CD14-positive monocyte (primary cell): ENCODE data around the gene SERPINA12. TPM values are rescaled to one million over a fixed set of nuclear protein-coding genes. Genes with fewer than 3 reads are reported as not detected.

ENCODE experiments used
- DNase-seq, 3 donors: peaks; one replicate each; pipeline ENCODE4 v3.0.0-alpha.2; 2011 to 2022
- H2AFZ ChIP-seq: 2 replicates; pipeline ENCODE4 v1.6.0; 2012; ENCODE audit warnings: mild to moderate bottlenecking, low read depth, low read length, inconsistent platforms; ENCODE audit not compliant: insufficient read depth, poor library complexity, severe bottlenecking
- H3K27ac ChIP-seq, 2 donors: 1 replicate in 1 of 2; 2 replicates in 1 of 2; pipeline ENCODE4 v1.5.1; 2012 to 2013; ENCODE audit warnings: low read length in 2 of 2, control low read depth in 1 of 2, inconsistent platforms in 1 of 2, low read depth in 1 of 2, mild to moderate bottlenecking in 1 of 2
- H3K27me3 ChIP-seq, 2 donors: one replicate each; pipeline versions ENCODE4 v1.6.0 to v1.6.1; 2011 to 2013; ENCODE audit warnings: low read length in 2 of 2; ENCODE audit not compliant: control insufficient read depth in 2 of 2, insufficient read depth in 2 of 2
- H3K36me3 ChIP-seq, 2 donors: replicated peaks in 1 of 2; 1 replicate in 1 of 2; 2 replicates in 1 of 2; pipeline versions ENCODE4 v1.5.1 to v1.6.1; 2012 to 2013; ENCODE audit warnings: low read length in 2 of 2, control low read depth in 1 of 2, inconsistent platforms in 1 of 2, mild to moderate bottlenecking in 1 of 2; ENCODE audit not compliant: insufficient read depth in 2 of 2, control insufficient read depth in 1 of 2
- H3K4me1 ChIP-seq, 2 donors: 1 replicate in 1 of 2; 2 replicates in 1 of 2; pipeline versions ENCODE4 v1.5.1 to v1.6.1; 2012 to 2013; ENCODE audit warnings: low read length in 2 of 2, control low read depth in 1 of 2, inconsistent platforms in 1 of 2, mild to moderate bottlenecking in 1 of 2, moderate library complexity in 1 of 2; ENCODE audit not compliant: insufficient read depth in 2 of 2, control insufficient read depth in 1 of 2
- H3K4me2 ChIP-seq: replicated peaks from 2 replicates; pipeline ENCODE3; 2012; ENCODE audit warnings: low read length, moderate library complexity, mild to moderate bottlenecking; ENCODE audit not compliant: poor library complexity, severe bottlenecking; ENCODE audit errors: extremely low read depth
- H3K4me3 ChIP-seq, 3 experiments: fragments of 200-600 bp in 1 of 3; sonication (generic) in 1 of 3; replicated peaks in 1 of 3; 1 replicate in 2 of 3; 2 replicates in 1 of 3; pipeline ENCODE4 v1.5.1; 2011 to 2013; ENCODE audit warnings: low read length in 3 of 3, mild to moderate bottlenecking in 3 of 3, control low read depth in 2 of 3, low read depth in 2 of 3, inconsistent platforms in 1 of 3, moderate library complexity in 1 of 3
- H3K79me2 ChIP-seq: 2 replicates; pipeline ENCODE4 v1.6.0; 2012; ENCODE audit warnings: mild to moderate bottlenecking, control low read depth, inconsistent platforms, low read length, moderate library complexity; ENCODE audit not compliant: insufficient read depth
- H3K9ac ChIP-seq: 2 replicates; pipeline ENCODE4 v1.6.0; 2017; ENCODE audit warnings: low read length, mild to moderate bottlenecking; ENCODE audit not compliant: insufficient read depth, poor library complexity, severe bottlenecking
- H3K9me3 ChIP-seq, 2 donors: replicated peaks in 1 of 2; 1 replicate in 1 of 2; 2 replicates in 1 of 2; pipeline versions ENCODE4 v1.5.1 to v1.6.1; 2012 to 2013; ENCODE audit warnings: low read length in 2 of 2, control low read depth in 1 of 2; ENCODE audit not compliant: control insufficient read depth in 1 of 2, insufficient read depth in 1 of 2
- H4K20me1 ChIP-seq: 2 replicates; pipeline ENCODE4 v1.6.0; 2012; ENCODE audit warnings: mild to moderate bottlenecking, low read length, control low read depth, moderate library complexity; ENCODE audit not compliant: insufficient read depth
- H3K27ac Mint-ChIP-seq, 7 donors: one replicate each; pipeline ENCODE4 v1.8.0; 2020; ENCODE audit warnings: mild to moderate bottlenecking in 7 of 7, mixed read lengths in 7 of 7, moderate library complexity in 6 of 7, inconsistent platforms in 2 of 7
- H3K27me3 Mint-ChIP-seq, 3 donors: one replicate each; pipeline ENCODE4 v1.8.0; 2021 to 2022; ENCODE audit warnings: low read depth in 3 of 3, mild to moderate bottlenecking in 3 of 3, mixed read lengths in 3 of 3, moderate library complexity in 3 of 3, inconsistent platforms in 1 of 3
- H3K36me3 Mint-ChIP-seq, 2 donors: one replicate each; pipeline ENCODE4 v1.8.0; 2020; ENCODE audit warnings: mixed read lengths in 2 of 2, inconsistent platforms in 1 of 2, mild to moderate bottlenecking in 1 of 2
- H3K4me1 Mint-ChIP-seq: one replicate; pipeline ENCODE4 v1.8.0; 2020; ENCODE audit warnings: mild to moderate bottlenecking, mixed read lengths
- H3K4me3 Mint-ChIP-seq, 2 donors: one replicate each; pipeline ENCODE4 v1.8.0; 2020; ENCODE audit warnings: mild to moderate bottlenecking in 2 of 2, mixed read lengths in 2 of 2, moderate library complexity in 1 of 2
- H3K9me3 Mint-ChIP-seq, 7 donors: one replicate each; pipeline ENCODE4 v1.8.0; 2020 to 2022; ENCODE audit warnings: mixed read lengths in 7 of 7, mild to moderate bottlenecking in 6 of 7, moderate library complexity in 6 of 7, inconsistent platforms in 2 of 7
- WGBS: methylation state at CpG from one replicate; pipeline ENCODE4 v1.1.5; 2013; ENCODE audit warnings: missing lambda C conversion rate; ENCODE audit not compliant: insufficient coverage; 5-methylcytosine and 5-hydroxymethylcytosine counted together
- intact Hi-C, 2 donors: fragments of 100-400 bp; cut with micrococcal nuclease; formaldehyde crosslinking; loops; one replicate each; pipeline versions ENCODE4 v1.15.0 to v1.15.1; 2023
- polyA plus RNA-seq, 3 donors: library from polyadenylated mRNA; depleted of rRNA in 1 of 3; unstranded in 2 of 3; stranded (reverse) in 1 of 3; fragments of 300-500 nt in 2 of 3; fragments of >200 nt in 1 of 3; fragmentation: Illumina TruSeq in 2 of 3; gene quantifications; 1 replicate in 2 of 3; 2 replicates in 1 of 3; pipeline ENCODE4 v1.2.3, GENCODE V29; 2012 to 2021
- TF ChIP-seq, protein P1 (sequence below): fragments of 200-600 bp; IDR thresholded peaks from one replicate; pipeline ENCODE4 v1.8.0; 2022; ENCODE audit warnings: antibody characterized with exemption, mild to moderate bottlenecking

The SERPINA12 gene
- polyA plus RNA-seq, 3 donors: not detected

DNA sequence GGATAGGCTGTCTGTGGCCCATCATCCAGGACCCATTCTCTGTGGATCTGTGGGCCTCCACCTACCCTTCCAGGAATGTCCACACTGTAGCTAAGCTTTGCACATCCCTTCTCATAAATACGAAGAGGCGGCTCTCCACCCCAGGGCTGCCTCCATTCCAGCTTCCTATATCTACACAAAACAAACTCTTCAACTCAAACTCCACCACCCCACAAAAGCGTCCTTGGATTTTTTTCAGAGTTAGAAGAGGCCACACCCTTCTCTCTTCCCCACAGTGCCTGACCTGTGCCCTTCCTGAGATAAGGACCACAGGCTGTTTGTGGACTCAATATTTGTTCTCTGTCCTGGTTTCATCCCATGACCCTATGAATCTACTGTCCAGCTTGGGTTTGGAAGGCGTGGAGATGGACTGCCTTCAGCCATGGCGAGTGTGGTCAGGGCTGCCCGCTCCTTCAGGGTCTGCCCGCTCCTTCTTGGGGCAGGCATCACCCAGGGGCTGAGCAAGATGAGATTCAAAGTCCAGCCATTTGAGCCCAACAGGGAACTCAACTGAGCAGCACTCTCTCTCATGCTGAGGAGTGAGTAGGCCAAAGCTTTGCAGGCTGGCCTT, 13.0 kb upstream of the SERPINA12 start:
- no peak overlapping the region for H3K27ac Mint-ChIP-seq
- 89% methylated on average over 7 of the region's 7 CpGs for WGBS
- peaks cover 2 to 12% (median 7%) of the 10 kb centered on the region in 3 donors for H3K27me3 Mint-ChIP-seq

DNA sequence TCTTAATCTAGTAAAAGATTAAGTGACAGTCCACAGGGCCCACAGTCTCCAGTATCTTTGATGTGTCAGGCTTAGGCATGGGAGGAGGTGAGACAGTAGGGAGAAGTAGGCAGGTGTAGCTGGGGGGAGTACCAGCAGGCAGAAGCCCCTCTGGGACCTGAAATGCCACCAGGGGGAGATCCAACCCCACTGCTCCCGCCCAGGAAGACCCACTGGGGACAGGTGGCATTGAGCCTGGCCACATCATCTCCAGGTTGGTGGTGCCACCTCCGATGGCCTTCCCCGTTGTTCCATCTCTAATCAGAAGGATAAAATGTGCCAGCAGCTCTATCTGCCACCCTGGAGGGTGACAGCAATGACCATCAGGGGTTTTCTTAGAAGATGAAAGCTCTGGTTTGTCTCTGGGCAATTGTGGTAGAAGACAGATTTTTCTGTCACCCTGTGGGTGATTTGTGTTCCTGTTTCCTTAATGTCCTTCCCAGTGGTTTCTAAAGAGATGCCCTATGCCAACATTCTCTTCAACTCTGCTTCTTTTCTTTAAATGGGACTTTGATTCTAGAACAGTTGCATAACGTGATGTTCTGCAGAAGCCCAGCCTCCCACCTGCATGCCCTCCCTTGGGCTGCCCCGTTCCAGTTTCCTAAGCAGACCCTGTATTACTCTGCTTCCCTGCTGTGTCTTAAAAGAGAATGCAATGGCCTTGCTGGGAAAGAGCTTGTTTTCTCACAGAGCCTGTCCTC, 12.3 kb upstream of the SERPINA12 start:
- Mint-ChIP-seq H3K27me3 (peaks cover 2 to 10% (median 7%) of the 10 kb centered on the region in 3 donors), H3K27ac (no peak overlapping the region), H3K4me3 (no peak overlapping the region), H3K36me3 (no peaks in the 10 kb centered on the region), H3K9me3 (peaks cover 4 to 16% (median 10%) of the 10 kb centered on the region in 7 donors), H3K4me1 (peaks cover 2% of the 10 kb centered on the region)
- H3K4me2 ChIP-seq: no peak overlapping the region
- no peak overlapping the region for H3K4me3 ChIP-seq
- no peak for DNase-seq
- H3K27ac ChIP-seq: no peak overlapping the region
- H3K79me2 ChIP-seq: no peaks in the 10 kb centered on the region
- TF ChIP-seq, protein P1, sequence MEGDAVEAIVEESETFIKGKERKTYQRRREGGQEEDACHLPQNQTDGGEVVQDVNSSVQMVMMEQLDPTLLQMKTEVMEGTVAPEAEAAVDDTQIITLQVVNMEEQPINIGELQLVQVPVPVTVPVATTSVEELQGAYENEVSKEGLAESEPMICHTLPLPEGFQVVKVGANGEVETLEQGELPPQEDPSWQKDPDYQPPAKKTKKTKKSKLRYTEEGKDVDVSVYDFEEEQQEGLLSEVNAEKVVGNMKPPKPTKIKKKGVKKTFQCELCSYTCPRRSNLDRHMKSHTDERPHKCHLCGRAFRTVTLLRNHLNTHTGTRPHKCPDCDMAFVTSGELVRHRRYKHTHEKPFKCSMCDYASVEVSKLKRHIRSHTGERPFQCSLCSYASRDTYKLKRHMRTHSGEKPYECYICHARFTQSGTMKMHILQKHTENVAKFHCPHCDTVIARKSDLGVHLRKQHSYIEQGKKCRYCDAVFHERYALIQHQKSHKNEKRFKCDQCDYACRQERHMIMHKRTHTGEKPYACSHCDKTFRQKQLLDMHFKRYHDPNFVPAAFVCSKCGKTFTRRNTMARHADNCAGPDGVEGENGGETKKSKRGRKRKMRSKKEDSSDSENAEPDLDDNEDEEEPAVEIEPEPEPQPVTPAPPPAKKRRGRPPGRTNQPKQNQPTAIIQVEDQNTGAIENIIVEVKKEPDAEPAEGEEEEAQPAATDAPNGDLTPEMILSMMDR: no peak
- H4K20me1 ChIP-seq: no peaks in the 10 kb centered on the region
- 64% methylated on average over 5 of the region's 5 CpGs for WGBS
- H3K9ac ChIP-seq: no peak overlapping the region
- no peaks in the 10 kb centered on the region for H3K36me3 ChIP-seq
- intact Hi-C loops: no loop called here
- H2AFZ ChIP-seq: no peak overlapping the region
- no peaks in the 10 kb centered on the region for H3K27me3 ChIP-seq
- H3K4me1 ChIP-seq: no peaks in the 10 kb centered on the region
- no peaks in the 10 kb centered on the region for H3K9me3 ChIP-seq

More for the DNA sequence above, 13.0 kb upstream of the SERPINA12 start:
- Histone ChIP-seq H3K4me1 (no peaks in the 10 kb centered on the region), H2AFZ (no peak overlapping the region), H3K4me3 (no peak overlapping the region), H3K36me3 (no peaks in the 10 kb centered on the region), H3K79me2 (no peaks in the 10 kb centered on the region), H4K20me1 (no peaks in the 10 kb centered on the region), H3K27ac (no peak overlapping the region), H3K4me2 (no peak overlapping the region), H3K9me3 (no peaks in the 10 kb centered on the region), H3K27me3 (no peaks in the 10 kb centered on the region), H3K9ac (no peak overlapping the region)
- Mint-ChIP-seq H3K9me3 (peaks cover 5 to 16% (median 11%) of the 10 kb centered on the region in 7 donors), H3K4me1 (peaks cover 2% of the 10 kb centered on the region), H3K4me3 (no peak overlapping the region), H3K36me3 (no peaks in the 10 kb centered on the region)
- DNase-seq: no peak
- intact Hi-C loops: no loop called here
- TF ChIP-seq, protein P1: no peak
